Ovary (tissue), 3 donors: Measurements from ENCODE around the gene UBC.

Experiments
- EP300 ChIP-seq: sonication (generic); formaldehyde crosslinking; IDR thresholded peaks from one replicate; pipeline ENCODE4 v1.6.1; 2017; ENCODE audit warnings: antibody characterized with exemption
- POLR2A ChIP-seq: fragments of 450-650 bp; IDR thresholded peaks from one replicate; pipeline ENCODE4 v1.6.1; 2017; ENCODE audit warnings: antibody characterized with exemption, mild to moderate bottlenecking, moderate library complexity
- TF ChIP-seq, protein P1 (sequence below), 3 donors: fragments of 450-650 bp in 2 of 3; fragments of 200-600 bp in 1 of 3; IDR thresholded peaks; one replicate each; pipeline versions ENCODE4 v1.5.1 to v1.8.0; 2016 to 2022; ENCODE audit warnings: antibody characterized with exemption in 3 of 3, mild to moderate bottlenecking in 1 of 3
- donor health status: DM: no; HTN: no; CAD: no.

DNA sequence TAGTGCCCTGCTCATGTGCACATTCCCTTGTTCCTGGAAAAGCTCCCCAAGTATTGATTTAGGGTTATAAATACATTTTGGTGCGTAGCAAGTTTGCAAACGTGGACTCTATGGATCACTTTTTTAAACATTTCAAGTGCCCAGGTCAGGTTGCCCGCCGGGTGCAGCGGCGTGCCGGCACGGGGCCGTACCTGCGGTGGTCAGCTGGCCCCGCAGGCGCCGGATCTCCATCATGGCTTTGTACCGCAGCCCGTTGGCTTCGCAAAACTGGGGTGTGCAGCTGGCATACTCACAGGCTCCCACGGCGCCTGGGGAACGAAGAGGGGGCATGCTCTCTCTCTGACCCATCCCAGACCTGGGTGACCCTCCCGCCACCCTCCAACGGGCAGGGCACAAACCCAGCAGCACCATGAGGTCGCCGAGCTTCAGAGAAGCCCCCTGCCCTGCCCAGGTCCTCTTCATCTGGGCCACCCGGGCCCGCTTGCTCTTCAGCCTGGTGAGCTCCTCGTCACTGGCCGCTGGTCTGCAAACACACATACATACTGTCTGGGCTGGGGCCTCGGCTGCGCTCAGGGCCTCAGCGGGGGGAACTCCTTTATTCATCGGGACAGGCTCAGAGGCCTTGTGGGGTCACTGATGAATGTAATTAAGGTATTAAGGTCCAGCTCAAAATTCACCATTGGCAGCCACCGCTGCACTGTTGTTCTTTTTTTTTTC, 39.4 kb upstream of the UBC start:
- TF ChIP-seq, protein P1, sequence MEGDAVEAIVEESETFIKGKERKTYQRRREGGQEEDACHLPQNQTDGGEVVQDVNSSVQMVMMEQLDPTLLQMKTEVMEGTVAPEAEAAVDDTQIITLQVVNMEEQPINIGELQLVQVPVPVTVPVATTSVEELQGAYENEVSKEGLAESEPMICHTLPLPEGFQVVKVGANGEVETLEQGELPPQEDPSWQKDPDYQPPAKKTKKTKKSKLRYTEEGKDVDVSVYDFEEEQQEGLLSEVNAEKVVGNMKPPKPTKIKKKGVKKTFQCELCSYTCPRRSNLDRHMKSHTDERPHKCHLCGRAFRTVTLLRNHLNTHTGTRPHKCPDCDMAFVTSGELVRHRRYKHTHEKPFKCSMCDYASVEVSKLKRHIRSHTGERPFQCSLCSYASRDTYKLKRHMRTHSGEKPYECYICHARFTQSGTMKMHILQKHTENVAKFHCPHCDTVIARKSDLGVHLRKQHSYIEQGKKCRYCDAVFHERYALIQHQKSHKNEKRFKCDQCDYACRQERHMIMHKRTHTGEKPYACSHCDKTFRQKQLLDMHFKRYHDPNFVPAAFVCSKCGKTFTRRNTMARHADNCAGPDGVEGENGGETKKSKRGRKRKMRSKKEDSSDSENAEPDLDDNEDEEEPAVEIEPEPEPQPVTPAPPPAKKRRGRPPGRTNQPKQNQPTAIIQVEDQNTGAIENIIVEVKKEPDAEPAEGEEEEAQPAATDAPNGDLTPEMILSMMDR (IDR thresholded peaks at IDR 0.05), result no peak
- no peak for TF ChIP-seq POLR2A
- no peak for TF ChIP-seq EP300
